Osteocyte (in vitro differentiated cells): ENCODE data around the gene ITFG1. TPM values are rescaled to one million over a fixed set of nuclear protein-coding genes. Genes with fewer than 3 reads are reported as not detected.

Experiments
- DNase-seq: peaks from one replicate; pipeline ENCODE4 v3.0.0; 2021; ENCODE audit warnings: mixed read lengths; ENCODE audit not compliant: unreplicated experiment; ENCODE audit errors: extremely low spot score
- H3K27ac Mint-ChIP-seq: one replicate; pipeline ENCODE4 v1.8.0; 2021; ENCODE audit warnings: mild to moderate bottlenecking, mixed read lengths; ENCODE audit not compliant: unreplicated experiment
- H3K27me3 Mint-ChIP-seq: one replicate; pipeline ENCODE4 v1.8.0; 2021; ENCODE audit warnings: mixed read lengths; ENCODE audit not compliant: unreplicated experiment
- H3K36me3 Mint-ChIP-seq: one replicate; pipeline ENCODE4 v1.8.0; 2021; ENCODE audit warnings: mixed read lengths; ENCODE audit not compliant: unreplicated experiment
- H3K4me1 Mint-ChIP-seq: one replicate; pipeline ENCODE4 v1.8.0; 2021; ENCODE audit warnings: mixed read lengths; ENCODE audit not compliant: unreplicated experiment
- H3K4me3 Mint-ChIP-seq: one replicate; pipeline ENCODE4 v1.8.0; 2021; ENCODE audit warnings: mild to moderate bottlenecking, moderate library complexity, mixed read lengths; ENCODE audit not compliant: unreplicated experiment
- H3K9me3 Mint-ChIP-seq: one replicate; pipeline ENCODE4 v1.8.0; 2021; ENCODE audit warnings: mixed read lengths; ENCODE audit not compliant: unreplicated experiment
- CTCF ChIP-seq: fragments of 200-600 bp; sonication (generic); IDR thresholded peaks from 2 replicates; pipeline ENCODE4 v1.5.0; 2021; ENCODE audit warnings: antibody characterized with exemption, mild to moderate bottlenecking, moderate library complexity
- total RNA-seq: library from RNA; stranded (reverse); gene quantifications from 2 replicates; pipeline ENCODE4 v1.2.1, GENCODE V29; 2021

The ITFG1 gene
- total RNA-seq, 1 donor from 2014 or later = 69.5 TPM

- Mint-ChIP-seq H3K27me3 (no peaks in the 10 kb centered on the region), H3K36me3 (peaks cover 23% of the 10 kb centered on the region), H3K9me3 (peaks cover 11% of the 10 kb centered on the region), H3K4me1 (peaks cover 2% of the 10 kb centered on the region), H3K4me3 (no peak overlapping the region), H3K27ac (no peak overlapping the region)
- DNase-seq = no peak
- no peak for TF ChIP-seq CTCF
Measured at GRCh38 chr16:47284999-47285398, 175.9 kb downstream of the ITFG1 start.

GRCh38 chr16:47278306-47278970, 182.4 kb downstream of the ITFG1 start:
- Mint-ChIP-seq H3K4me1 (no peaks in the 10 kb centered on the region), H3K27ac (no peak overlapping the region), H3K4me3 (no peak overlapping the region), H3K9me3 (peaks cover 6% of the 10 kb centered on the region), H3K27me3 (no peaks in the 10 kb centered on the region), H3K36me3 (peaks cover 10% of the 10 kb centered on the region)
- DNase-seq = no peak
- no peak for TF ChIP-seq CTCF

GRCh38 chr16:47276522-47276921, 184.3 kb downstream of the ITFG1 start:
- no peak for TF ChIP-seq CTCF
- Mint-ChIP-seq H3K27me3 (no peaks in the 10 kb centered on the region), H3K4me1 (no peaks in the 10 kb centered on the region), H3K27ac (no peak overlapping the region), H3K36me3 (peaks cover 9% of the 10 kb centered on the region), H3K9me3 (no peaks in the 10 kb centered on the region), H3K4me3 (no peak overlapping the region)
- DNase-seq = no peak

- Mint-ChIP-seq H3K27ac (no peak overlapping the region), H3K36me3 (peaks cover 11% of the 10 kb centered on the region), H3K4me3 (no peak overlapping the region), H3K27me3 (no peaks in the 10 kb centered on the region), H3K4me1 (no peaks in the 10 kb centered on the region), H3K9me3 (no peaks in the 10 kb centered on the region)
- no peak for TF ChIP-seq CTCF
- DNase-seq = no peak
Measured at GRCh38 chr16:47262938-47263337, 197.9 kb downstream of the ITFG1 start.

- H3K9me3 Mint-ChIP-seq = no peaks in the 10 kb centered on the region
- H3K27ac Mint-ChIP-seq = no peak overlapping the region
- no peak overlapping the region for H3K4me3 Mint-ChIP-seq
- TF ChIP-seq CTCF = no peak
- H3K36me3 Mint-ChIP-seq = peaks cover 20% of the 10 kb centered on the region
- H3K27me3 Mint-ChIP-seq = no peaks in the 10 kb centered on the region
- no peak for DNase-seq
- H3K4me1 Mint-ChIP-seq = no peaks in the 10 kb centered on the region
Measured at GRCh38 chr16:47260503-47260902, 200.4 kb downstream of the ITFG1 start.
